Natural killer cell (primary cell): ENCODE data around the gene LSM12. TPM values are rescaled to one million over a fixed set of nuclear protein-coding genes. Genes with fewer than 3 reads are reported as not detected.
A peak's percentile ranks its signal among the peaks of the same experiment; 100 is the strongest.

ENCODE experiments used
- ATAC-seq, 3 donors: fragments of 150-1000 bp in 2 of 3; fragments of 200-7000 bp in 1 of 3; cut with Tn5 transposase; 1 replicate in 1 of 3; 2 replicates in 2 of 3; pipeline ENCODE4 v1.10.0; 2021; ENCODE audit warnings: mild to moderate bottlenecking in 2 of 3, moderate library complexity in 2 of 3
- DNase-seq, 2 donors: peaks; one replicate each; pipeline versions ENCODE4 v3.0.0 to v3.0.0-alpha.2; 2013 to 2021; ENCODE audit warnings: mixed read lengths in 1 of 2
- H3K27ac ChIP-seq: one replicate; pipeline ENCODE4 v1.5.1; 2013; ENCODE audit warnings: mild to moderate bottlenecking, low read length
- H3K27me3 ChIP-seq: one replicate; pipeline ENCODE4 v1.6.1; 2013; ENCODE audit warnings: low read length; ENCODE audit not compliant: control insufficient read depth, insufficient read depth
- H3K36me3 ChIP-seq: one replicate; pipeline ENCODE4 v1.6.1; 2013; ENCODE audit warnings: low read length; ENCODE audit not compliant: control insufficient read depth, insufficient read depth
- H3K4me1 ChIP-seq: one replicate; pipeline ENCODE4 v1.6.1; 2013; ENCODE audit warnings: low read length; ENCODE audit not compliant: control insufficient read depth, insufficient read depth
- H3K4me3 ChIP-seq: one replicate; pipeline ENCODE4 v1.5.1; 2013; ENCODE audit warnings: low read length
- H3K9me3 ChIP-seq: one replicate; pipeline ENCODE4 v1.6.1; 2013; ENCODE audit warnings: low read length; ENCODE audit not compliant: control insufficient read depth, insufficient read depth
- H3K27ac Mint-ChIP-seq, 2 donors: one replicate each; pipeline ENCODE4 v1.8.0; 2022; ENCODE audit warnings: mild to moderate bottlenecking in 2 of 2, mixed read lengths in 2 of 2, moderate library complexity in 1 of 2
- H3K27me3 Mint-ChIP-seq, 2 donors: one replicate each; pipeline ENCODE4 v1.8.0; 2022; ENCODE audit warnings: low read depth in 2 of 2, mixed read lengths in 2 of 2
- H3K36me3 Mint-ChIP-seq: one replicate; pipeline ENCODE4 v1.8.0; 2022; ENCODE audit warnings: mixed read lengths
- H3K4me1 Mint-ChIP-seq, 2 donors: one replicate each; pipeline ENCODE4 v1.8.0; 2022; ENCODE audit warnings: mixed read lengths in 2 of 2
- H3K4me3 Mint-ChIP-seq: one replicate; pipeline ENCODE4 v1.8.0; 2022; ENCODE audit warnings: mild to moderate bottlenecking, moderate library complexity, mixed read lengths
- H3K9me3 Mint-ChIP-seq, 2 donors: one replicate each; pipeline ENCODE4 v1.8.0; 2022; ENCODE audit warnings: mixed read lengths in 2 of 2
- CTCF ChIP-seq: fragments of 200-600 bp; IDR thresholded peaks from one replicate; pipeline ENCODE4 v1.8.0; 2022; ENCODE audit warnings: antibody characterized with exemption
- WGBS: methylation state at CpG from one replicate; pipeline ENCODE4 v1.1.7; 2013; ENCODE audit warnings: missing lambda C conversion rate; ENCODE audit not compliant: insufficient coverage; 5-methylcytosine and 5-hydroxymethylcytosine counted together
- intact Hi-C: fragments of 100-400 bp; cut with micrococcal nuclease; formaldehyde crosslinking; loops from one replicate; pipeline ENCODE4 v1.14.2; 2022
- total RNA-seq, 4 donors: library from RNA; stranded (reverse); fragments of 120-200 nt in 1 of 4; gene quantifications; one replicate each; pipeline versions ENCODE4 v1.2.3 to v1.2.4, GENCODE V29; 2013 to 2022

Gene LSM12
- total RNA-seq, 3 donors from 2014 or later (not counting 1 experiment from before 2014, with no cell fraction given): 46.9 to 54.0 (median 51.8) TPM

GRCh38 chr17:44069974-44070454, 3.5 kb upstream of the LSM12 start:
- H3K27ac ChIP-seq: peak overlapping the region; percentile 84
- peaks cover 33% of the 10 kb centered on the region for H3K4me1 ChIP-seq
- Mint-ChIP-seq H3K36me3 (no peaks in the 10 kb centered on the region), H3K27ac (peak overlapping the region; percentile 93), H3K9me3 (no peaks in the 10 kb centered on the region), H3K4me3 (peak overlapping the region; percentile 95), H3K27me3 (no peaks in the 10 kb centered on the region), H3K4me1 (peaks cover 41 to 43% of the 10 kb centered on the region in 2 donors)
- H3K27me3 ChIP-seq: no peaks in the 10 kb centered on the region
- intact Hi-C loops: loop anchor here (5.0 kb wide), 1 partner anchor 52 kb away; the partner anchor contains the start of gene HDAC5
- TF ChIP-seq CTCF: no peak
- peaks cover 4% of the 10 kb centered on the region for H3K36me3 ChIP-seq
- DNase-seq (no peak), ATAC-seq (no peak)
- WGBS: 22% methylated on average over 5 of the region's 7 CpGs
- no peaks in the 10 kb centered on the region for H3K9me3 ChIP-seq
- peak overlapping the region; percentile 80 for H3K4me3 ChIP-seq

- H3K27ac Mint-ChIP-seq: peak overlapping the region; percentile 87 to 99
- H3K27me3 ChIP-seq: no peaks in the 10 kb centered on the region
- peaks cover 33% of the 10 kb centered on the region for H3K4me1 ChIP-seq
- peaks cover 50 to 56% of the 10 kb centered on the region in 2 donors for H3K4me1 Mint-ChIP-seq
- DNase-seq: no peak
- no peaks in the 10 kb centered on the region for H3K9me3 Mint-ChIP-seq
- TF ChIP-seq CTCF: no peak
- H3K27ac ChIP-seq: peak overlapping the region; percentile 4
- H3K36me3 ChIP-seq: peaks cover 5% of the 10 kb centered on the region
- ATAC-seq: no peak
- no peaks in the 10 kb centered on the region for H3K27me3 Mint-ChIP-seq
- 97% methylated on average over 6 of the region's 9 CpGs for WGBS
- H3K9me3 ChIP-seq: no peaks in the 10 kb centered on the region
- intact Hi-C loops: no loop called here
- peak overlapping the region; percentile 94 for H3K4me3 Mint-ChIP-seq
- no peaks in the 10 kb centered on the region for H3K36me3 Mint-ChIP-seq
- no peak overlapping the region for H3K4me3 ChIP-seq
Measured at GRCh38 chr17:44067545-44067940, 1.1 kb upstream of the LSM12 start.

- H3K9me3 Mint-ChIP-seq: no peaks in the 10 kb centered on the region
- WGBS: 2% methylated on average over 9 of the region's 9 CpGs
- H3K36me3 Mint-ChIP-seq: no peaks in the 10 kb centered on the region
- peak in 1 of 2 donors; percentile 51 for DNase-seq
- H3K4me3 Mint-ChIP-seq: peak overlapping the region; percentile 94
- intact Hi-C loops: no loop called here
- H3K27me3 Mint-ChIP-seq: no peaks in the 10 kb centered on the region
- TF ChIP-seq CTCF: no peak
- peak overlapping the region; percentile 90 for H3K27ac ChIP-seq
- peaks cover 40 to 46% of the 10 kb centered on the region in 2 donors for H3K4me1 Mint-ChIP-seq
- peak overlapping the region; percentile 63 for H3K4me3 ChIP-seq
- no peak for ATAC-seq
- no peaks in the 10 kb centered on the region for H3K27me3 ChIP-seq
- peaks cover 21% of the 10 kb centered on the region for H3K4me1 ChIP-seq
- no peaks in the 10 kb centered on the region for H3K9me3 ChIP-seq
- peak overlapping the region; percentile 87 to 99 for H3K27ac Mint-ChIP-seq
- peaks cover 15% of the 10 kb centered on the region for H3K36me3 ChIP-seq
Measured at GRCh38 chr17:44065668-44066203, 735 bp downstream of the LSM12 start.
